ENCODE data around the gene ZBTB22.

DNA sequence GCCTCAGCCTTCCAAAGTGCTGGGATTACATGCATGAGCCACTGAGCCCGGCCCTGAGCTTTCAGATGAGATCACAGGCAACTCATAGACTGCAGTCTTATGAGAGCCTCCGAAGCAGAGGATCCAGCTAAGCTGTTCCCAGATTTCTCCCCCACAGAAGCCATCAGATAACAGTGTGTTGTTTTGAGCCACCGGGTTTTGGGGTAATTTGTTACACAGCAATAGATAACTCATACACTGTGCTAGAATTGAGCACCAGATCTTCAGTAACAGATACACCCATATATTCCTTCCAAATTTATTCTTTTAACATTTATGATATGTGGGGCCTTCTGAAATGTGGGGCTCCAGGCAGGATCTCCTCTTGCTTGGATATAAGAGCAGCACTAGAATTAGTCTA lies 19.0 kb upstream of the ZBTB22 start:
- TF ChIP-seq, protein P1, sequence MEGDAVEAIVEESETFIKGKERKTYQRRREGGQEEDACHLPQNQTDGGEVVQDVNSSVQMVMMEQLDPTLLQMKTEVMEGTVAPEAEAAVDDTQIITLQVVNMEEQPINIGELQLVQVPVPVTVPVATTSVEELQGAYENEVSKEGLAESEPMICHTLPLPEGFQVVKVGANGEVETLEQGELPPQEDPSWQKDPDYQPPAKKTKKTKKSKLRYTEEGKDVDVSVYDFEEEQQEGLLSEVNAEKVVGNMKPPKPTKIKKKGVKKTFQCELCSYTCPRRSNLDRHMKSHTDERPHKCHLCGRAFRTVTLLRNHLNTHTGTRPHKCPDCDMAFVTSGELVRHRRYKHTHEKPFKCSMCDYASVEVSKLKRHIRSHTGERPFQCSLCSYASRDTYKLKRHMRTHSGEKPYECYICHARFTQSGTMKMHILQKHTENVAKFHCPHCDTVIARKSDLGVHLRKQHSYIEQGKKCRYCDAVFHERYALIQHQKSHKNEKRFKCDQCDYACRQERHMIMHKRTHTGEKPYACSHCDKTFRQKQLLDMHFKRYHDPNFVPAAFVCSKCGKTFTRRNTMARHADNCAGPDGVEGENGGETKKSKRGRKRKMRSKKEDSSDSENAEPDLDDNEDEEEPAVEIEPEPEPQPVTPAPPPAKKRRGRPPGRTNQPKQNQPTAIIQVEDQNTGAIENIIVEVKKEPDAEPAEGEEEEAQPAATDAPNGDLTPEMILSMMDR (IDR thresholded peaks at IDR 0.05 in 8 of 11, conservative IDR thresholded peaks at IDR 0.05 in 3 of 11), result no peak
- no peak for TF ChIP-seq POLR2AphosphoS5 (IDR thresholded peaks at IDR 0.05)
